ENCODE data around the gene CHN2. TPM values are rescaled to one million over a fixed set of nuclear protein-coding genes. Genes with fewer than 3 reads are reported as not detected.

Gene CHN2
- polyA plus RNA-seq, 1 of the 3 experiments (the other 2 are of a cell fraction), result 0.02 TPM

DNA sequence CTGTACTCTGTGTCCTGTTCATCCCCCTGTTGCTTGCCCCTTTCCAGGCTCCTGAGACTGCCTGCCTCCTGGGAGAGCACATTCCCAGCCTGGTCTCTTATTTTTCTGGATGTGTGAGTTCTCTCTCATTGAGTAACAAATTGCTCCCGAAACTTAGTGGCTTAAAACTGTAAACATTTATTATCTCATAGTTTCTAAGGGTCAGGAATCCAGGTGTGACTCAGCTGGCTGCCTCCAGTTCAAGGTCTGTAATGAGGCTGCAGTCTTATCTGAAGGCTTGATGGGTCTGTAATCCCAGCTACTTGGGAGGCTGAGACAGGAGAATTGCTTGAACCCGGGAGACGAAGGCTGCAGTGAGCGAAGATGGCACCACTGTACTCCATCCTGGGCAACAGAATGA is 315.5 kb downstream of the CHN2 start (continued):
- TF ChIP-seq, protein P1, sequence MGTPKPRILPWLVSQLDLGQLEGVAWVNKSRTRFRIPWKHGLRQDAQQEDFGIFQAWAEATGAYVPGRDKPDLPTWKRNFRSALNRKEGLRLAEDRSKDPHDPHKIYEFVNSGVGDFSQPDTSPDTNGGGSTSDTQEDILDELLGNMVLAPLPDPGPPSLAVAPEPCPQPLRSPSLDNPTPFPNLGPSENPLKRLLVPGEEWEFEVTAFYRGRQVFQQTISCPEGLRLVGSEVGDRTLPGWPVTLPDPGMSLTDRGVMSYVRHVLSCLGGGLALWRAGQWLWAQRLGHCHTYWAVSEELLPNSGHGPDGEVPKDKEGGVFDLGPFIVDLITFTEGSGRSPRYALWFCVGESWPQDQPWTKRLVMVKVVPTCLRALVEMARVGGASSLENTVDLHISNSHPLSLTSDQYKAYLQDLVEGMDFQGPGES (IDR thresholded peaks at IDR 0.05; ENCODE audit: low read depth, low read length), result no peak

DNA sequence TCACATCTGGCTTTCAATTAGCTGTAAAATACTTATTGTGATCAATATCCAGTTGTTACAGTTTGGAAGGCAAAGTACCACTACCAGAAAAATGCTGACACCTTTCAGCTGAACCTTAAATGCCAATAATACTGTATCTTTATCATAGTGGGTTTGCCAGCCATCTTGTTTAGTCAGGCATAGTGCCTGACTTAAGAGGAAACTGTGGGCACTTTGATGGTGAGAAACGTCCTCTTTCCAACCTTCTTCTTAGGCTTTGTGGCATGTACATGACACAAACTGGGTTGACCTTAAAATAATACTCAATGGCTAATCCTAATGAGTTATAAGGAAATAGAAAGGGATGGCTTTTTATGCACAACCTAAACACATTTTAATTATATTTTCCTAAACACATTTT is 316.8 kb downstream of the CHN2 start:
- Histone ChIP-seq H3K9me2 (no peaks in the 10 kb centered on the region), H2AFZ (ENCODE audit: low read depth) (no peak overlapping the region), H3F3A (replicated peaks; ENCODE audit: insufficient read depth) (no peaks in the 10 kb centered on the region), H4K20me1 (ENCODE audit: insufficient read depth) (no peaks in the 10 kb centered on the region), H3K36me3 (replicated peaks in 1 of 2; ENCODE audit: control insufficient read depth in 1 of 2, insufficient read depth in 2 of 2, low read length in 1 of 2) (no peaks in the 10 kb centered on the region), H3K4me1 (ENCODE audit: control insufficient read depth in 1 of 2, insufficient read depth in 2 of 2, low read depth in 1 of 2, low read length in 1 of 2) (no peaks in the 10 kb centered on the region), H3K79me2 (ENCODE audit: insufficient read depth) (no peaks in the 10 kb centered on the region), H3K9ac (no peak overlapping the region), H3K27ac (ENCODE audit: low read depth in 2 of 2, low read length in 1 of 2) (no peak overlapping the region), H3K4me3 (ENCODE audit: low read depth in 2 of 2, low read length in 1 of 2) (no peak overlapping the region), H3K4me2 (no peak overlapping the region), H3K9me3 (no peaks in the 10 kb centered on the region), H3K27me3 (ENCODE audit: insufficient read depth) (no peaks in the 10 kb centered on the region)
- POLR2A ChIA-PET, result no interaction called here
- TF ChIP-seq NRF1 (IDR thresholded peaks at IDR 0.05; ENCODE audit: low read depth, low read length), result no peak
- no peak for TF ChIP-seq GABPA (IDR thresholded peaks at IDR 0.05; ENCODE audit: low read depth)
- TF ChIP-seq NFIC (IDR thresholded peaks at IDR 0.05; ENCODE audit: borderline replicate concordance), result no peak
- no peak for TF ChIP-seq TEAD4 (IDR thresholded peaks at IDR 0.05; ENCODE audit: borderline replicate concordance, insufficient read depth)
- no peak for TF ChIP-seq JUND (IDR thresholded peaks at IDR 0.05)
- TF ChIP-seq MXI1 (IDR thresholded peaks at IDR 0.05; ENCODE audit: low read depth, low read length), result no peak
- CTCF ChIA-PET, result interaction anchor here (1.6 kb wide), 1 partner anchor 78 kb away, joined by 5 read pairs; no protein-coding TSS in a partner anchor
- 19% methylated on average over 1 of the region's 1 CpG for WGBS (ENCODE audit: low lambda C conversion rate)
- DNase-seq, result no peak

DNA sequence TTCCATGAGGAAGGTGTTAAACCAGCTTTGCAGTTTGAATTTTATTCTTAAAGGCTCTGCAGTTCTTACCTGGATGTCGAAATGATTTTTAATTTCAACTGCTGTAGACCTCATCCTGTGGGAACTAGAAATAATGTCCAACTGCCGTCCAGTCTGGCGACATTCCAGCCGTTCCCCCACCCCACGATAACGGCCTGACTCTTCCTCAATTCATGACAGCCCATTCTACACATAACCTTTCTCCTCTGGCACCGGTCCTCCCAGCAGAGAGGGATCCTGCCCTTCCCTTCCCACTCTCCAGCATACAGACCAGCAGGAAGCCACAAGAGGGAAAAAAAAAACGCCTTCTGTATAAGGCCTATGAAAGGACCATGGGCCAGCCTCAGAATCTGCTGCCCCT is 317.3 kb downstream of the CHN2 start:
- 59% methylated on average over 8 of the region's 8 CpGs for WGBS (ENCODE audit: low lambda C conversion rate)
- Histone ChIP-seq H3K27ac (ENCODE audit: low read depth in 2 of 2, low read length in 1 of 2) (no peak overlapping the region), H3F3A (replicated peaks; ENCODE audit: insufficient read depth) (no peaks in the 10 kb centered on the region), H3K9ac (no peak overlapping the region), H2AFZ (ENCODE audit: low read depth) (no peak overlapping the region), H3K9me2 (no peaks in the 10 kb centered on the region), H3K4me3 (ENCODE audit: low read depth in 2 of 2, low read length in 1 of 2) (no peak overlapping the region), H3K79me2 (ENCODE audit: insufficient read depth) (no peaks in the 10 kb centered on the region), H3K4me1 (ENCODE audit: control insufficient read depth in 1 of 2, insufficient read depth in 2 of 2, low read depth in 1 of 2, low read length in 1 of 2) (no peaks in the 10 kb centered on the region), H3K27me3 (ENCODE audit: insufficient read depth) (no peaks in the 10 kb centered on the region), H3K36me3 (replicated peaks in 1 of 2; ENCODE audit: control insufficient read depth in 1 of 2, insufficient read depth in 2 of 2, low read length in 1 of 2) (no peaks in the 10 kb centered on the region), H3K9me3 (no peaks in the 10 kb centered on the region), H3K4me2 (no peak overlapping the region), H4K20me1 (ENCODE audit: insufficient read depth) (no peaks in the 10 kb centered on the region)
- ChIA-PET CTCF (no interaction called here), POLR2A (no interaction called here)
- no peak for DNase-seq
- TF ChIP-seq JUND (IDR thresholded peaks at IDR 0.05) (no peak), FOXM1 (IDR thresholded peaks at IDR 0.05; ENCODE audit: low read depth) (no peak), MEF2A (IDR thresholded peaks at IDR 0.05; ENCODE audit: borderline replicate concordance, low read depth) (no peak), EP300 (IDR thresholded peaks at IDR 0.05; ENCODE audit: borderline replicate concordance in 1 of 2, low read depth in 1 of 2, low read length in 1 of 2) (no peak), NRF1 (IDR thresholded peaks at IDR 0.05; ENCODE audit: low read depth, low read length) (no peak), RXRA (IDR thresholded peaks at IDR 0.05; ENCODE audit: borderline replicate concordance, low read depth) (no peak), ELF1 (IDR thresholded peaks at IDR 0.05) (no peak), CHD2 (IDR thresholded peaks at IDR 0.05; ENCODE audit: low read length, partially characterized antibody) (no peak), FOSL2 (IDR thresholded peaks at IDR 0.05; ENCODE audit: borderline replicate concordance, low read depth) (no peak), YY1 (IDR thresholded peaks at IDR 0.05; ENCODE audit: low read depth) (no peak), TCF12 (IDR thresholded peaks at IDR 0.05) (no peak), NFIC (IDR thresholded peaks at IDR 0.05; ENCODE audit: borderline replicate concordance) (no peak)
- TF ChIP-seq, protein P2, sequence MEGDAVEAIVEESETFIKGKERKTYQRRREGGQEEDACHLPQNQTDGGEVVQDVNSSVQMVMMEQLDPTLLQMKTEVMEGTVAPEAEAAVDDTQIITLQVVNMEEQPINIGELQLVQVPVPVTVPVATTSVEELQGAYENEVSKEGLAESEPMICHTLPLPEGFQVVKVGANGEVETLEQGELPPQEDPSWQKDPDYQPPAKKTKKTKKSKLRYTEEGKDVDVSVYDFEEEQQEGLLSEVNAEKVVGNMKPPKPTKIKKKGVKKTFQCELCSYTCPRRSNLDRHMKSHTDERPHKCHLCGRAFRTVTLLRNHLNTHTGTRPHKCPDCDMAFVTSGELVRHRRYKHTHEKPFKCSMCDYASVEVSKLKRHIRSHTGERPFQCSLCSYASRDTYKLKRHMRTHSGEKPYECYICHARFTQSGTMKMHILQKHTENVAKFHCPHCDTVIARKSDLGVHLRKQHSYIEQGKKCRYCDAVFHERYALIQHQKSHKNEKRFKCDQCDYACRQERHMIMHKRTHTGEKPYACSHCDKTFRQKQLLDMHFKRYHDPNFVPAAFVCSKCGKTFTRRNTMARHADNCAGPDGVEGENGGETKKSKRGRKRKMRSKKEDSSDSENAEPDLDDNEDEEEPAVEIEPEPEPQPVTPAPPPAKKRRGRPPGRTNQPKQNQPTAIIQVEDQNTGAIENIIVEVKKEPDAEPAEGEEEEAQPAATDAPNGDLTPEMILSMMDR (IDR thresholded peaks at IDR 0.05), result no peak
- TF ChIP-seq, protein P1 (IDR thresholded peaks at IDR 0.05; ENCODE audit: low read depth, low read length), result no peak
- TF ChIP-seq, protein P3, sequence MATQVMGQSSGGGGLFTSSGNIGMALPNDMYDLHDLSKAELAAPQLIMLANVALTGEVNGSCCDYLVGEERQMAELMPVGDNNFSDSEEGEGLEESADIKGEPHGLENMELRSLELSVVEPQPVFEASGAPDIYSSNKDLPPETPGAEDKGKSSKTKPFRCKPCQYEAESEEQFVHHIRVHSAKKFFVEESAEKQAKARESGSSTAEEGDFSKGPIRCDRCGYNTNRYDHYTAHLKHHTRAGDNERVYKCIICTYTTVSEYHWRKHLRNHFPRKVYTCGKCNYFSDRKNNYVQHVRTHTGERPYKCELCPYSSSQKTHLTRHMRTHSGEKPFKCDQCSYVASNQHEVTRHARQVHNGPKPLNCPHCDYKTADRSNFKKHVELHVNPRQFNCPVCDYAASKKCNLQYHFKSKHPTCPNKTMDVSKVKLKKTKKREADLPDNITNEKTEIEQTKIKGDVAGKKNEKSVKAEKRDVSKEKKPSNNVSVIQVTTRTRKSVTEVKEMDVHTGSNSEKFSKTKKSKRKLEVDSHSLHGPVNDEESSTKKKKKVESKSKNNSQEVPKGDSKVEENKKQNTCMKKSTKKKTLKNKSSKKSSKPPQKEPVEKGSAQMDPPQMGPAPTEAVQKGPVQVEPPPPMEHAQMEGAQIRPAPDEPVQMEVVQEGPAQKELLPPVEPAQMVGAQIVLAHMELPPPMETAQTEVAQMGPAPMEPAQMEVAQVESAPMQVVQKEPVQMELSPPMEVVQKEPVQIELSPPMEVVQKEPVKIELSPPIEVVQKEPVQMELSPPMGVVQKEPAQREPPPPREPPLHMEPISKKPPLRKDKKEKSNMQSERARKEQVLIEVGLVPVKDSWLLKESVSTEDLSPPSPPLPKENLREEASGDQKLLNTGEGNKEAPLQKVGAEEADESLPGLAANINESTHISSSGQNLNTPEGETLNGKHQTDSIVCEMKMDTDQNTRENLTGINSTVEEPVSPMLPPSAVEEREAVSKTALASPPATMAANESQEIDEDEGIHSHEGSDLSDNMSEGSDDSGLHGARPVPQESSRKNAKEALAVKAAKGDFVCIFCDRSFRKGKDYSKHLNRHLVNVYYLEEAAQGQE (IDR thresholded peaks at IDR 0.05; ENCODE audit: low read depth, low read length), result no peak
- TF ChIP-seq, protein P4, sequence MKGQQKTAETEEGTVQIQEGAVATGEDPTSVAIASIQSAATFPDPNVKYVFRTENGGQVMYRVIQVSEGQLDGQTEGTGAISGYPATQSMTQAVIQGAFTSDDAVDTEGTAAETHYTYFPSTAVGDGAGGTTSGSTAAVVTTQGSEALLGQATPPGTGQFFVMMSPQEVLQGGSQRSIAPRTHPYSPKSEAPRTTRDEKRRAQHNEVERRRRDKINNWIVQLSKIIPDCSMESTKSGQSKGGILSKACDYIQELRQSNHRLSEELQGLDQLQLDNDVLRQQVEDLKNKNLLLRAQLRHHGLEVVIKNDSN (IDR thresholded peaks at IDR 0.05; ENCODE audit: borderline replicate concordance, low read depth), result no peak
